HG03103 (cell line): Measurements from ENCODE around the gene ZPLD1.

Source experiments
- ATAC-seq: cut with Tn5 transposase; IDR thresholded peaks from one replicate; pipeline ENCODE4 v1.9.1; 2021; ENCODE audit warnings: low read depth; ENCODE audit not compliant: unreplicated experiment

ZPLD1 gene

GRCh38 chr3:102434715-102435114 is at the start of gene ZPLD1:
ZPLD1 (plus strand) TSS chr3:102435015; CDS start chr3:102438488, 3,473 bp downstream.
- ATAC-seq, result no peak

- ATAC-seq, result no peak
Measured at GRCh38 chr3:102390171-102390864, 44.5 kb upstream of the ZPLD1 start.

GRCh38 chr3:102390916-102391315 is 43.9 kb upstream of the ZPLD1 start:
- no peak for ATAC-seq

- ATAC-seq, result no peak
Measured at GRCh38 chr3:102391491-102391890, 43.3 kb upstream of the ZPLD1 start.

- ATAC-seq, result no peak
Measured at GRCh38 chr3:102394517-102394916, 40.3 kb upstream of the ZPLD1 start.

GRCh38 chr3:102398176-102398575 is 36.6 kb upstream of the ZPLD1 start:
- no peak for ATAC-seq

GRCh38 chr3:102398666-102399065 is 36.1 kb upstream of the ZPLD1 start:
- no peak for ATAC-seq

- ATAC-seq, result no peak
Measured at GRCh38 chr3:102400142-102400541, 34.7 kb upstream of the ZPLD1 start.

GRCh38 chr3:102400766-102401165 is 34.0 kb upstream of the ZPLD1 start:
- no peak for ATAC-seq

- ATAC-seq, result no peak
Measured at GRCh38 chr3:102410616-102411015, 24.2 kb upstream of the ZPLD1 start.

- ATAC-seq, result peak; percentile 64
Measured at GRCh38 chr3:102415553-102415952, 19.3 kb upstream of the ZPLD1 start.

- ATAC-seq, result no peak
Measured at GRCh38 chr3:102419786-102420185, 15.0 kb upstream of the ZPLD1 start.

- ATAC-seq, result no peak
Measured at GRCh38 chr3:102441832-102442231, 7.0 kb downstream of the ZPLD1 start.

- no peak for ATAC-seq
Measured at GRCh38 chr3:102443021-102443420, 8.2 kb downstream of the ZPLD1 start.

- no peak for ATAC-seq
Measured at GRCh38 chr3:102444101-102444500, 9.3 kb downstream of the ZPLD1 start.

GRCh38 chr3:102447272-102447671 is 12.5 kb downstream of the ZPLD1 start:
- ATAC-seq, result no peak

- ATAC-seq, result no peak
Measured at GRCh38 chr3:102449341-102449740, 14.5 kb downstream of the ZPLD1 start.

- no peak for ATAC-seq
Measured at GRCh38 chr3:102449930-102450329, 15.1 kb downstream of the ZPLD1 start.

- ATAC-seq, result no peak
Measured at GRCh38 chr3:102450976-102451375, 16.2 kb downstream of the ZPLD1 start.

GRCh38 chr3:102451543-102451942 is 16.7 kb downstream of the ZPLD1 start:
- no peak for ATAC-seq

GRCh38 chr3:102454181-102454580 is 19.4 kb downstream of the ZPLD1 start:
- no peak for ATAC-seq

- ATAC-seq, result no peak
Measured at GRCh38 chr3:102457644-102458043, 22.8 kb downstream of the ZPLD1 start.

- no peak for ATAC-seq
Measured at GRCh38 chr3:102460579-102460978, 25.8 kb downstream of the ZPLD1 start.
